K562 (cell line): Measurements from ENCODE around the gene SDCBP2. TPM values are rescaled to one million over a fixed set of nuclear protein-coding genes. Genes with fewer than 3 reads are reported as not detected.

ENCODE experiments used
- ATAC-seq: fragments of 200-7000 bp; cut with Tn5 transposase; 3 replicates; pipeline ENCODE4 v1.9.1; 2020; ENCODE audit warnings: moderate library complexity
- BruUV-seq: library from RNA; stranded (reverse); fragments of 400-500 nt; replicated peaks from 2 replicates; lab custom pipeline; 2021; lab: Mats Ljungman, UMichigan
- CTCF ChIA-PET: fragments of 300-600 bp; formaldehyde crosslinking; extraction: SDS; loops from one replicate; lab custom pipeline; 2021; ENCODE audit warnings: low intra/inter-chr PET ratio; lab: Yijun Ruan, JAX
- POLR2A ChIA-PET: fragments of 300-600, 350-650 bp; sonication (Branson Sonifier 250); formaldehyde crosslinking; extraction: SDS; loops from one replicate; lab custom pipeline; 2021; ENCODE audit warnings: antibody characterized with exemption, inconsistent platforms; lab: Yijun Ruan, JAX
- DNase-seq, 4 experiments: peaks; one replicate each; pipeline versions ENCODE4 v3.0.0 to v3.0.0-alpha.2; 2011 to 2018; ENCODE audit warnings: low spot score in 3 of 4, mixed read lengths in 3 of 4; ENCODE audit errors: extremely low read depth in 1 of 4
- FAIRE-seq: peaks from 2 replicates; lab custom pipeline; 2011; peaks lifted over from hg19 to GRCh38; lab: Jason Lieb, UNC
- H2AFZ ChIP-seq: 2 replicates; pipeline ENCODE4 v1.6.0; 2011; ENCODE audit warnings: low read depth, low read length, control low read depth, inconsistent platforms
- H3K27ac ChIP-seq: fragments of 200-600 bp; 3 replicates; pipeline ENCODE4 v1.8.0; 2011; ENCODE audit warnings: low read depth, mild to moderate bottlenecking, control low read depth, inconsistent platforms, low read length, moderate library complexity, mixed read lengths; ENCODE audit errors: extremely low read depth
- H3K27me3 ChIP-seq, 2 experiments: fragments of 300-600 bp in 1 of 2; 2 replicates in 1 of 2; 3 replicates in 1 of 2; pipeline versions ENCODE4 v1.6.0 to v1.8.0; 2011; ENCODE audit warnings: inconsistent platforms in 2 of 2, low read length in 2 of 2, mild to moderate bottlenecking in 1 of 2, mixed read lengths in 1 of 2, moderate library complexity in 1 of 2; ENCODE audit not compliant: control insufficient read depth in 2 of 2, insufficient read depth in 2 of 2
- H3K36me3 ChIP-seq: fragments of 300-600 bp; 3 replicates; pipeline ENCODE4 v1.8.0; 2011; ENCODE audit warnings: mild to moderate bottlenecking, low read length, inconsistent platforms; ENCODE audit not compliant: control insufficient read depth, insufficient read depth
- H3K4me1 ChIP-seq, 2 experiments: fragments of 200-600 bp in 1 of 2; replicated peaks in 1 of 2; 2 replicates in 1 of 2; 3 replicates in 1 of 2; pipeline versions ENCODE4 v1.5.1 to v1.8.0; 2011; ENCODE audit warnings: inconsistent platforms in 2 of 2, low read length in 2 of 2, mild to moderate bottlenecking in 1 of 2, mixed read lengths in 1 of 2, moderate library complexity in 1 of 2; ENCODE audit not compliant: control insufficient read depth in 2 of 2, insufficient read depth in 2 of 2
- H3K4me2 ChIP-seq: 2 replicates; pipeline ENCODE4 v1.6.1; 2011; ENCODE audit warnings: low read length, control low read depth, inconsistent platforms, mixed read lengths; ENCODE audit not compliant: insufficient read depth
- H3K4me3 ChIP-seq: fragments of 200-600 bp; sonication (generic), shearing (Covaris generic); 2 replicates; pipeline ENCODE4 v1.5.1; 2016; ENCODE audit warnings: control low read depth, inconsistent platforms
- H3K79me2 ChIP-seq: fragments of 200-600 bp; 3 replicates; pipeline ENCODE4 v1.8.0; 2011; ENCODE audit warnings: low read length, inconsistent platforms; ENCODE audit not compliant: control insufficient read depth, insufficient read depth
- H3K9ac ChIP-seq, 2 experiments: 2 replicates each; pipeline versions ENCODE4 v1.6.0 to v1.6.1; 2011; ENCODE audit warnings: low read depth in 2 of 2, low read length in 2 of 2, control low read depth in 1 of 2, inconsistent platforms in 1 of 2, mild to moderate bottlenecking in 1 of 2, mixed read lengths in 1 of 2; ENCODE audit not compliant: insufficient read depth in 1 of 2
- H3K9me1 ChIP-seq: one replicate; pipeline ENCODE4 v1.6.0; 2011; ENCODE audit warnings: inconsistent platforms, mild to moderate bottlenecking, low read length, moderate library complexity; ENCODE audit not compliant: control insufficient read depth, insufficient read depth
- H3K9me3 ChIP-seq: replicated peaks from 2 replicates; pipeline ENCODE4 v1.5.1; 2011; ENCODE audit warnings: low read depth, low read length, inconsistent platforms; ENCODE audit not compliant: control insufficient read depth, insufficient read depth
- H4K20me1 ChIP-seq: replicated peaks from 2 replicates; pipeline ENCODE4 v1.6.1; 2011; ENCODE audit warnings: low read length, inconsistent platforms, mixed read lengths; ENCODE audit not compliant: control insufficient read depth, insufficient read depth
- ARNT ChIP-seq, 2 experiments: fragments of 450-650 bp; IDR thresholded peaks; 2 replicates each; pipeline ENCODE4 v1.6.1; 2016; ENCODE audit warnings: mild to moderate bottlenecking in 1 of 2
- CTCFL ChIP-seq: IDR thresholded peaks from 2 replicates; pipeline ENCODE4 v1.6.1; 2011; ENCODE audit warnings: borderline replicate concordance, low read depth, mild to moderate bottlenecking, moderate library complexity, low read length; ENCODE audit not compliant: insufficient read depth, poor library complexity, severe bottlenecking
- EZH2 ChIP-seq: IDR thresholded peaks from 2 replicates; pipeline ENCODE4 v1.6.1; 2012; ENCODE audit warnings: low read depth, mild to moderate bottlenecking, inconsistent platforms, low read length, borderline replicate concordance
- RUNX1 ChIP-seq: sonication (generic); IDR thresholded peaks from 2 replicates; pipeline ENCODE4 v1.6.1; 2016; ENCODE audit warnings: antibody characterized with exemption, low read depth
- TRIM28 ChIP-seq: fragments of 450-650 bp; IDR thresholded peaks from 2 replicates; pipeline ENCODE4 v1.6.1; 2017
- ZNF274 ChIP-seq: IDR thresholded peaks from 2 replicates; pipeline ENCODE4 v1.6.1; 2011; ENCODE audit warnings: low read depth, mild to moderate bottlenecking, low read length, moderate library complexity, borderline replicate concordance
- ZNF384 ChIP-seq: IDR thresholded peaks from 2 replicates; pipeline ENCODE4 v1.6.1; 2012; ENCODE audit warnings: low read depth, low read length, improper control_type of control experiment
- ZNF431 ChIP-seq: sonication (generic); formaldehyde crosslinking; IDR thresholded peaks from 2 replicates; pipeline ENCODE4 v1.8.0; 2022; ENCODE audit warnings: mild to moderate bottlenecking, missing genetic modification reagents
- ZNF707 ChIP-seq: fragments of 250-450 bp; sonication (Bioruptor Pico); conservative IDR thresholded peaks from 2 replicates; pipeline ENCODE4 v1.8.0; 2022; ENCODE audit warnings: inconsistent platforms, mild to moderate bottlenecking, moderate library complexity
- WGBS: fragments of 100-300 bp; shearing (Covaris generic); methylation state at CpG from one replicate; pipeline ENCODE4 v1.1.6; 2016; ENCODE audit warnings: low coverage, mixed read lengths; ENCODE audit not compliant: insufficient coverage; ENCODE audit errors: missing lambda C conversion rate; 5-methylcytosine and 5-hydroxymethylcytosine counted together
- in situ Hi-C: fragments of 300-500 bp; cut with MboI; formaldehyde crosslinking; loops from 4 replicates; pipeline ENCODE4 v1.15.0; 2018; ENCODE audit warnings: inconsistent platforms, mixed read lengths
- intact Hi-C: fragments of 100-400 bp; cut with micrococcal nuclease; formaldehyde crosslinking; loops from 2 replicates; pipeline ENCODE4 v1.14.2; 2022
- polyA plus RNA-seq, 8 experiments: library from polyadenylated mRNA; depleted of rRNA in 4 of 8; stranded (reverse) in 5 of 8; unstranded in 3 of 8; fragments of >200 nt; fragmentation: Nextera tagmentation in 2 of 8; fragmentation: Illumina TruSeq in 1 of 8; extraction: Ambion mirVana in 2 of 8; extraction: Trizol in 1 of 8; gene quantifications; 2 replicates each; pipeline versions ENCODE4 v1.2.1 to v1.2.3, GENCODE V29; 2011 to 2014; ENCODE audit warnings: inconsistent platforms in 1 of 8, missing spikeins in 1 of 8
- total RNA-seq, 7 experiments: library from RNA; depleted of rRNA in 6 of 7; stranded (reverse); fragments of >200 nt in 6 of 7; fragmentation: Illumina TruSeq in 2 of 7; extraction: Trizol in 2 of 7; gene quantifications; 2 replicates each; pipeline versions ENCODE4 v1.2.1 to v1.2.3, GENCODE V29; 2011 to 2021; ENCODE audit warnings: low replicate concordance in 1 of 7
- TF ChIP-seq, protein P1 (sequence below): fragments of 250-450 bp; sonication (Bioruptor Pico); IDR thresholded peaks from 2 replicates; pipeline ENCODE4 v1.5.0; 2021; ENCODE audit warnings: mild to moderate bottlenecking, moderate library complexity
- TF ChIP-seq, protein P2 (sequence below): fragments of 250-450 bp; sonication (Bioruptor Pico); IDR thresholded peaks from 2 replicates; pipeline ENCODE4 v1.4.0; 2020; ENCODE audit warnings: mild to moderate bottlenecking, moderate library complexity

Gene SDCBP2
- total and polyA plus RNA-seq, 9 of the 15 experiments (the other 6 are each of a cell fraction or from before 2014, with no cell fraction given): 0.06 to 1.2 (median 0.80) TPM

DNA sequence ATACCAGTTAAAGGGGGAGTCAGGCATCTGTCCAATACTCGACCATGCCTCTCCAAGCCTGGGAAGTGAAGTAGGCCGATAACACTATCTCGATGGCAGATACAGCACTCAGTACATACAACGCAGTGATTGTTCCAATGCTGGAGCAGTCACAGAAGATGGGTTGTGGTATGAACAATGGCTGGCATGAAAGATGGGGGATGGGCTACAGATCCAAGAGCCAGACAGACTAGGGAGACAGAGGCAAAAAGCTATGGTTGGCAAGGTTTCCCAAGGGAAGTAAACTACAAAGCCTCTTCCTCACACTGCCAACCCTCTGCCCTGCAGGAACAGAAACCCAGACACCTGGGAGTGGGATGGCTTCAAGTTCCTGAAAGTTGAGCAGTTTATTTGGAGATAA, 44.7 kb upstream of the SDCBP2 start:
- in situ Hi-C loops: no loop called here
- Histone ChIP-seq H3K79me2 (peaks cover 51% of the 10 kb centered on the region), H3K9me1 (peaks cover 3% of the 10 kb centered on the region), H3K9me3 (no peaks in the 10 kb centered on the region), H3K4me2 (no peak overlapping the region), H3K4me1 (peaks cover 0 to 16% of the 10 kb centered on the region in 2 experiments; a peak in 3 of 5 replicates), H3K36me3 (peaks cover 73% of the 10 kb centered on the region; the same call in 2 of the 3 replicates), H3K4me3 (no peak overlapping the region), H4K20me1 (peaks cover 21% of the 10 kb centered on the region; the same call in 1 of the 2 replicates), H3K9ac (no peak overlapping the region), H3K27me3 (no peaks in the 10 kb centered on the region), H3K27ac (no peak overlapping the region), H2AFZ (no peak overlapping the region)
- DNase-seq: no peak
- POLR2A ChIA-PET: interaction anchor here (0.5 to 0.7 kb wide), 2 partner anchors 47 to 449 kb away, joined by 3 read pairs; no protein-coding TSS in a partner anchor
- 83% methylated on average over 3 of the region's 4 CpGs for WGBS
- BruUV-seq: no TSS peak
- no peak for FAIRE-seq
- intact Hi-C loops: no loop called here
- TF ChIP-seq RUNX1 (no peak), ZNF384 (no peak), ARNT (IDR thresholded peaks at IDR 0.05) (no peak), EZH2 (no peak), ZNF274 (no peak), CTCFL (no peak), TRIM28 (no peak), ZNF707 (CRISPR knock-in tag) (no peak), ZNF431 (CRISPR knock-in tag) (no peak)
- TF ChIP-seq, protein P1, sequence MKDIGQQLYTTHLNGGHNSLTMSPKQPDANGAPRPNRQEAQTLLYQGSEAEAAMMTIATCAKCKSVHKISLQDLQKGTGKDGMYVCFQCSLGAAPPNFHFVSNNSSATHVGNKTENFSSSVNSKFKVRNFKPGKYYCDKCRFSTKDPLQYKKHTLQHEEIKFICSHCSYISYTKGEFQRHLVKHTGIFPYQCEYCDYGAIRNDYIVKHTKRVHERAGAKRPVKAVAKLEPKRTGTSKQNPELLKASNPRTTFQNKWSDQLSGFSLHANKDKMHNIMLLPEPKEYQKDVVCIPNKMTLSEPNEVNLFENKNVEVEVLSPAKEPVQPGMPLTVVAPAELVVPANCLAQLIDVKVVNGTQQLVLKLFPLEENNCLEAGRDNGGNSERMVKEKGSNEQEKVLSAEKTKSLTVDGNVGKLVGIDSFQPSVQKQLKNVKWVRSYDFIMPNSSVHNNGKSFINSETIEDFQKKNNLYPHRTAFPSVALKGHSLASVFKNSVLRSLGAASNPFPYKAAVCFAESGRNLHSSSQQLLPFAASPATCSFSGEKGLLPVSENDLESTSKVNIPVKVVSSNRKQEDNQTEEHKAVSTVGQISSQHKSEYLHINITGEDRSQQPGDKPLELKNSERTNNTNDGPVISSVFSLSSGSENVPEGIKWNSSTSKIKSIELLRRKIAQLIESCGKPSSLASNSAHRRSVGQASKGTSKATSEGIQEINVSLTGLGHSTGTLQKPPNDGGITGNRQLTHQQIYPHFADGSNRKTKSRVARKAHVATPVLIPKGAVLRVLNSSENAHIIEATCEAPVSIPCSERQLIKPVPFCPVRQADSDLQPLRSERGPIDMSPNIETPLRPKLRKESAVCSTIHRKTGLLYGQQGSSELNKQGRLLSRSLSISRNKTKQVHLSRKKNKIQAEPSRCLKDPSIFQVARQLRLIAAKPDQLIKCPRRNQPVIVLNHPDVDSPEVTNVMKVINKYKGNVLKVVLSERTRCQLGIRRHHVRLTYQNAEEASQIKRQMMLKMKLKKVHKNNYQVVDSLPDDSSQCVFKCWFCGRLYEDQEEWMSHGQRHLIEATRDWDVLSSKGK (CRISPR knock-in tag): no peak
- TF ChIP-seq, protein P2, sequence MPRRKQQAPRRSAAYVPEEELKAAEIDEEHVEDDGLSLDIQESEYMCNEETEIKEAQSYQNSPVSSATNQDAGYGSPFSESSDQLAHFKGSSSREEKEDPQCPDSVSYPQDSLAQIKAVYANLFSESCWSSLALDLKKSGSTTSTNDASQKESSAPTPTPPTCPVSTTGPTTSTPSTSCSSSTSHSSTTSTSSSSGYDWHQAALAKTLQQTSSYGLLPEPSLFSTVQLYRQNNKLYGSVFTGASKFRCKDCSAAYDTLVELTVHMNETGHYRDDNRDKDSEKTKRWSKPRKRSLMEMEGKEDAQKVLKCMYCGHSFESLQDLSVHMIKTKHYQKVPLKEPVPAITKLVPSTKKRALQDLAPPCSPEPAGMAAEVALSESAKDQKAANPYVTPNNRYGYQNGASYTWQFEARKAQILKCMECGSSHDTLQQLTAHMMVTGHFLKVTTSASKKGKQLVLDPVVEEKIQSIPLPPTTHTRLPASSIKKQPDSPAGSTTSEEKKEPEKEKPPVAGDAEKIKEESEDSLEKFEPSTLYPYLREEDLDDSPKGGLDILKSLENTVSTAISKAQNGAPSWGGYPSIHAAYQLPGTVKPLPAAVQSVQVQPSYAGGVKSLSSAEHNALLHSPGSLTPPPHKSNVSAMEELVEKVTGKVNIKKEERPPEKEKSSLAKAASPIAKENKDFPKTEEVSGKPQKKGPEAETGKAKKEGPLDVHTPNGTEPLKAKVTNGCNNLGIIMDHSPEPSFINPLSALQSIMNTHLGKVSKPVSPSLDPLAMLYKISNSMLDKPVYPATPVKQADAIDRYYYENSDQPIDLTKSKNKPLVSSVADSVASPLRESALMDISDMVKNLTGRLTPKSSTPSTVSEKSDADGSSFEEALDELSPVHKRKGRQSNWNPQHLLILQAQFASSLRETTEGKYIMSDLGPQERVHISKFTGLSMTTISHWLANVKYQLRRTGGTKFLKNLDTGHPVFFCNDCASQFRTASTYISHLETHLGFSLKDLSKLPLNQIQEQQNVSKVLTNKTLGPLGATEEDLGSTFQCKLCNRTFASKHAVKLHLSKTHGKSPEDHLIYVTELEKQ (CRISPR knock-in tag): no peak
- ATAC-seq: no peak
- CTCF ChIA-PET: no interaction called here
